ENCODE measurements around the gene ERC1. TPM values are rescaled to one million over a fixed set of nuclear protein-coding genes. Genes with fewer than 3 reads are reported as not detected.

The ERC1 gene
- total RNA-seq, 2 donors from 2014 or later, result 18.9 to 72.9 TPM

DNA sequence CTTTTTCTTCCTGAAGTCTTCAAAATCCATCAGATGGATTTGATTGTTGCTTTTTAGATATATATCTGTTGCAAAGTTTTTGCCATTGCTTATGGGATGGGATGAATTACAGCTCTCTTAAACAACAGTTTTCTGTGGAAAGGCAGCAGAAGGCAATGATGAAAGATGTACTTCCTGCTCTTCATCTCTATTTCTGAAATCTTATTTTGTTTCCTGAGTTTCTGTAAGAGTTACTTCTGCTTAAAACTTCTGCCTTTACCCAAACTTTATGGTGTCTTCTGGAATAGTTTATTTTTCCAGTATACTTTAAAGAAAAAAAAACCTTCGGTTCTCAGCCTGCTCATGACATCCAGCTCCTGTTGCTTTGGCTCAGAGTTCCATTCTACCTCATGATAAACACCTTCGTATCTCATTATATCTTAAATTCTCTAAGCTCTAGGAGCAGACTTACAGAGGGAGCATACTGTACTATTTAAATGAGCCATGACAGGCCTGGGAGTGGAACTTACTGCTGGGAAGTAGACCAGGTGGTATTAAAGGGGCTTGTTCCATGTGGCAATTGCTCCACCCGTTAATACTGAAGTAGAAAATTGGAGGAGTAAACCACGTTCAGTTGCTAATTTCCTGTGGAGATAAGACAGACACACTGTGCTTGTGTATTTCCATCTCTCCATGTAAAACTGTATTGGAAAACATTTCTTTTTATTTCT is 314.9 kb downstream of the ERC1 start:
- Histone ChIP-seq H3K36me3 (no peaks in the 10 kb centered on the region), H3K27ac (no peak overlapping the region), H3K4me1 (replicated peaks) (no peaks in the 10 kb centered on the region), H3K4me3 (no peak overlapping the region), H3K9me3 (no peaks in the 10 kb centered on the region), H3K27me3 (replicated peaks; ENCODE audit: insufficient read depth) (no peaks in the 10 kb centered on the region)
- TF ChIP-seq POLR2A (IDR thresholded peaks at IDR 0.05), result no peak
- TF ChIP-seq POLR2AphosphoS5 (IDR thresholded peaks at IDR 0.05), result no peak
- TF ChIP-seq, protein P1, sequence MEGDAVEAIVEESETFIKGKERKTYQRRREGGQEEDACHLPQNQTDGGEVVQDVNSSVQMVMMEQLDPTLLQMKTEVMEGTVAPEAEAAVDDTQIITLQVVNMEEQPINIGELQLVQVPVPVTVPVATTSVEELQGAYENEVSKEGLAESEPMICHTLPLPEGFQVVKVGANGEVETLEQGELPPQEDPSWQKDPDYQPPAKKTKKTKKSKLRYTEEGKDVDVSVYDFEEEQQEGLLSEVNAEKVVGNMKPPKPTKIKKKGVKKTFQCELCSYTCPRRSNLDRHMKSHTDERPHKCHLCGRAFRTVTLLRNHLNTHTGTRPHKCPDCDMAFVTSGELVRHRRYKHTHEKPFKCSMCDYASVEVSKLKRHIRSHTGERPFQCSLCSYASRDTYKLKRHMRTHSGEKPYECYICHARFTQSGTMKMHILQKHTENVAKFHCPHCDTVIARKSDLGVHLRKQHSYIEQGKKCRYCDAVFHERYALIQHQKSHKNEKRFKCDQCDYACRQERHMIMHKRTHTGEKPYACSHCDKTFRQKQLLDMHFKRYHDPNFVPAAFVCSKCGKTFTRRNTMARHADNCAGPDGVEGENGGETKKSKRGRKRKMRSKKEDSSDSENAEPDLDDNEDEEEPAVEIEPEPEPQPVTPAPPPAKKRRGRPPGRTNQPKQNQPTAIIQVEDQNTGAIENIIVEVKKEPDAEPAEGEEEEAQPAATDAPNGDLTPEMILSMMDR (IDR thresholded peaks at IDR 0.05), result no peak
- no peak for DNase-seq (ENCODE audit: low spot score)
- intact Hi-C loops (cut with DNase I), result no loop called here
- 37% methylated on average over 4 of the region's 4 CpGs for WGBS

GRCh38 chr12:1306817-1307216 is 315.8 kb downstream of the ERC1 start:
- DNase-seq (ENCODE audit: low spot score), result no peak
- WGBS, result 58% methylated on average over 4 of the region's 4 CpGs
- no peaks in the 10 kb centered on the region for H3K27me3 ChIP-seq (replicated peaks; ENCODE audit: insufficient read depth)
- intact Hi-C loops (cut with DNase I), result no loop called here
- H3K9me3 ChIP-seq, result no peaks in the 10 kb centered on the region
- no peak overlapping the region for H3K4me3 ChIP-seq
- H3K27ac ChIP-seq, result no peak overlapping the region
- no peaks in the 10 kb centered on the region for H3K36me3 ChIP-seq
- TF ChIP-seq POLR2AphosphoS5 (IDR thresholded peaks at IDR 0.05), result no peak
- no peak for TF ChIP-seq POLR2A (IDR thresholded peaks at IDR 0.05)
- TF ChIP-seq, protein P1 (IDR thresholded peaks at IDR 0.05), result no peak
- H3K4me1 ChIP-seq (replicated peaks), result no peaks in the 10 kb centered on the region

DNA sequence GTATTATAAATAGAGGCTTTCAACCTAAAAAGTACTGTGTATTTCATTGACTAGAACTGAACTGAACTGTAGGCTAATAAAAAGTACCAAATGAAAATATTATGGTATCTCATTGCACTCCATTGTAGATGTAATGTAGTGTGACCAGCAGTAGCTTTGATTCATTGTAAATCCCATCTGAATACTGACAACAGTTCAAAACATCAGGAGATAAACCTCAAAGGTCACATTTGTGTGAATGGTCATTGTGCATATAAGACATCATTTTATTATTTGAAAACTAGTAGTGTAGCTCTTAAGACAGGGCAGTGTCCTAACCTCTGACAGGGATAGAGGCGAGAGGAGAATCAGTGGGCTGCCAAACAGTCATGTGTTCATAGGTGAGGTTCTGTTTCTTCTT is 316.8 kb downstream of the ERC1 start:
- intact Hi-C loops (cut with DNase I), result no loop called here
- 100% methylated on average over 1 of the region's 1 CpG for WGBS
- H3K27ac ChIP-seq, result no peak overlapping the region
- no peaks in the 10 kb centered on the region for H3K27me3 ChIP-seq (replicated peaks; ENCODE audit: insufficient read depth)
- no peak for DNase-seq (ENCODE audit: low spot score)
- no peak overlapping the region for H3K4me3 ChIP-seq
- no peaks in the 10 kb centered on the region for H3K9me3 ChIP-seq
- no peaks in the 10 kb centered on the region for H3K4me1 ChIP-seq (replicated peaks)
- TF ChIP-seq POLR2AphosphoS5 (IDR thresholded peaks at IDR 0.05) (no peak), POLR2A (IDR thresholded peaks at IDR 0.05) (no peak)
- TF ChIP-seq, protein P1 (IDR thresholded peaks at IDR 0.05), result no peak
- no peaks in the 10 kb centered on the region for H3K36me3 ChIP-seq

DNA sequence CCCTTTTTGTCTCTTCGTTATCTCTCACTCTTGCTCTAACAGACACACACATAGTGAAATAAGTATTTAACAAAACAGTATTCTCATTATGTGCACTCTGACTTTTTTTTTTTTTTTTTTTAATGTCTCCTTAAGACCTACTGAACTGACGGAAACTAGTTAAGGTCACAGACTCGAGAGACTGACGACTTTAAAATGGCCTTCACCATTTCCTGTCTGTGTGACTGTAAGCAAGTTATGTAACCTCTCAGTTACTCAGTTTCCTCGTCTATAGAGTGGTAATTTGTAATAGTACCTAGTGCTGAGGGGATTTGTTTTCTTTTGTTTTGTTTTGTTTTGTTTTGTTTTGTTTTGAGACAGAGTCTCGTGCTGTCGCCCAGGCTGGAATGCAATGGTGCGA is 318.6 kb downstream of the ERC1 start:
- WGBS, result 95% methylated on average over 8 of the region's 8 CpGs
- no peak for DNase-seq (ENCODE audit: low spot score)
- Histone ChIP-seq H3K9me3 (no peaks in the 10 kb centered on the region), H3K27ac (no peak overlapping the region), H3K4me3 (no peak overlapping the region), H3K4me1 (replicated peaks) (no peaks in the 10 kb centered on the region), H3K36me3 (no peaks in the 10 kb centered on the region), H3K27me3 (replicated peaks; ENCODE audit: insufficient read depth) (no peaks in the 10 kb centered on the region)
- intact Hi-C loops (cut with DNase I), result no loop called here
- TF ChIP-seq POLR2AphosphoS5 (IDR thresholded peaks at IDR 0.05) (no peak), POLR2A (IDR thresholded peaks at IDR 0.05) (no peak)
- TF ChIP-seq, protein P1 (IDR thresholded peaks at IDR 0.05), result no peak

- Histone ChIP-seq H3K27me3 (replicated peaks; ENCODE audit: insufficient read depth) (no peaks in the 10 kb centered on the region), H3K9me3 (no peaks in the 10 kb centered on the region), H3K4me1 (replicated peaks) (no peaks in the 10 kb centered on the region), H3K27ac (no peak overlapping the region), H3K36me3 (no peaks in the 10 kb centered on the region), H3K4me3 (no peak overlapping the region)
- 46% methylated on average over 4 of the region's 4 CpGs for WGBS
- no peak for DNase-seq (ENCODE audit: low spot score)
- intact Hi-C loops (cut with DNase I), result no loop called here
- no peak for TF ChIP-seq POLR2A (IDR thresholded peaks at IDR 0.05)
- TF ChIP-seq, protein P1 (IDR thresholded peaks at IDR 0.05), result no peak
- TF ChIP-seq POLR2AphosphoS5 (IDR thresholded peaks at IDR 0.05), result no peak
These were observed 319.6 kb downstream of the ERC1 start for GRCh38 chr12:1310653-1311052.
